Measurements from ENCODE around the gene GRID1. TPM values are rescaled to one million over a fixed set of nuclear protein-coding genes. Genes with fewer than 3 reads are reported as not detected.

GRID1 gene
- total RNA-seq, 1 experiment from 2014 or later = 5.6 TPM

DNA sequence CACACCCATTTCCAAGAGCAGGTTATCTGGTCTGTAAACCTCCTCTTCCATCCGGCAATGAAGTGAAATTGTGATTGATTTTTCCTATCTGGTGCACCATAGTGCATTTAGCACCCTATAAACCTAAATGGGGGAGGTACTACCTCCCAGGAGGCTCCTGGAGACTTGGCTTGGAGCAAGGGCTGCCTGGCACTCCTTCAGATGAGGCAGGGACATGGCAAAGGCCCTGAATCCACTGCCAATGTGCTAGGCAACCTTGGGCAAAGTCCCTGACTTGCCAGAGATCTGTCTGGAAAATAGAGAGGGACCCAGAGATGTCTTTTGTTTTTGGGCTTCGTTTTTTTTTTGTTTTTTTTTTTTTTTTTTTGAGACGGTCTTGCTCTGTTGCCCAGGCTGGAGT is 6.7 kb upstream of the GRID1 start:
- TF ChIP-seq RAD21 (IDR thresholded peaks at IDR 0.05; ENCODE audit: low read depth) (no peak), SP1 (IDR thresholded peaks at IDR 0.05; ENCODE audit: low read depth) (no peak), POLR2AphosphoS5 (IDR thresholded peaks at IDR 0.05; ENCODE audit: low read depth, low read length) (no peak)
- Histone ChIP-seq H3K9me3 (ENCODE audit: control insufficient read depth in 1 of 2, insufficient read depth in 1 of 2, low read depth in 1 of 2, low read length in 2 of 2) (no peaks in the 10 kb centered on the region), H3K79me2 (ENCODE audit: insufficient read depth, low read length) (no peaks in the 10 kb centered on the region), H3K9ac (ENCODE audit: low read length) (no peak overlapping the region), H3K4me1 (ENCODE audit: control insufficient read depth in 1 of 2, insufficient read depth in 2 of 2, low read length in 2 of 2) (peaks cover 0 to 9% of the 10 kb centered on the region in 2 experiments; a peak in 2 of 4 replicates), H3K27ac (ENCODE audit: low read depth, low read length) (no peak overlapping the region), H2AFZ (ENCODE audit: low read depth, low read length, poor library complexity, severe bottlenecking) (no peak overlapping the region), H4K20me1 (ENCODE audit: insufficient read depth) (no peaks in the 10 kb centered on the region), H3K4me2 (ENCODE audit: low read length) (no peak overlapping the region), H3K27me3 (ENCODE audit: insufficient read depth, low read length) (no peaks in the 10 kb centered on the region), H3K4me3 (replicated peaks in 1 of 2; ENCODE audit: low read depth in 1 of 2, low read length in 2 of 2) (no peak overlapping the region), H3K9me2 (ENCODE audit: insufficient read depth) (no peaks in the 10 kb centered on the region), H3K36me3 (ENCODE audit: control insufficient read depth in 1 of 2, insufficient read depth in 2 of 2, low read length in 2 of 2) (no peaks in the 10 kb centered on the region)
- no TSS peak for BruUV-seq (replicated peaks)
- POLR2A ChIA-PET = no interaction called here
- no peak for DNase-seq (ENCODE audit: low read depth, low spot score)
- RAD21 ChIA-PET (ENCODE audit: low non-redundant PET in 1 of 2, low total read pairs in 2 of 2, uncharacterized antibody in 2 of 2, unreplicated experiment in 2 of 2) = no interaction called here
- CTCF ChIA-PET = no interaction called here
- ATAC-seq = no peak
- intact Hi-C loops (cut with micrococcal nuclease) = loop anchor here (10.0 kb wide), 1 partner anchor 1528 kb away; no protein-coding TSS in a partner anchor

DNA sequence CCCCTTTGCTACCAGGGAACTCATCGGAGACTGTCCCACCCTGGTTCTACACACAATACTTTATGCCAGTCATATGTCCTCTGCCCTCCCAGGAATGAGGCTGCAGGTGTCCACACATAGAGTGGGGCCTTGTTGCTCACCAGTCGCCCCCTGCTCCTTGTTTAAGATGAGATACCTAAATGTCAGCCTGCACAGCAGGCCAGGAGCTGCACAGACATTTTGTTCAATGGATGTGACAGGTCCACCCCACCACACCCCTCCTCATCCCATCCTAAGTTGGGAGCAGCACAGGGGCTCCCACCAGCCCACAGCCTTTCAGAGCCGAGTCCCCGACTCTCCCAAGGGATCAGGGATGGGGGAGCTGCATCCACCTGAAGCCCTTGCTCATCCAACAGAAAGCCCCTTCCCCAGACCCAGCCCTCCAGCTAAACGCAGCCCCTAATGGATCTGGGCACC is 6.2 kb upstream of the GRID1 start:
- no peaks in the 10 kb centered on the region for H3K36me3 ChIP-seq (ENCODE audit: control insufficient read depth in 1 of 2, insufficient read depth in 2 of 2, low read length in 2 of 2)
- POLR2A ChIA-PET = no interaction called here
- H3K9me2 ChIP-seq (ENCODE audit: insufficient read depth) = no peaks in the 10 kb centered on the region
- RAD21 ChIA-PET (ENCODE audit: low non-redundant PET in 1 of 2, low total read pairs in 2 of 2, uncharacterized antibody in 2 of 2, unreplicated experiment in 2 of 2) = no interaction called here
- peaks cover 0 to 9% of the 10 kb centered on the region in 2 experiments; a peak in 2 of 4 replicates for H3K4me1 ChIP-seq (ENCODE audit: control insufficient read depth in 1 of 2, insufficient read depth in 2 of 2, low read length in 2 of 2)
- no peak overlapping the region for H3K4me2 ChIP-seq (ENCODE audit: low read length)
- intact Hi-C loops (cut with micrococcal nuclease) = loop anchor here (10.0 kb wide), 1 partner anchor 1528 kb away; no protein-coding TSS in a partner anchor
- H3K27me3 ChIP-seq (ENCODE audit: insufficient read depth, low read length) = no peaks in the 10 kb centered on the region
- H3K9me3 ChIP-seq (ENCODE audit: control insufficient read depth in 1 of 2, insufficient read depth in 1 of 2, low read depth in 1 of 2, low read length in 2 of 2) = no peaks in the 10 kb centered on the region
- BruUV-seq (replicated peaks) = no TSS peak
- H3K4me3 ChIP-seq (replicated peaks in 1 of 2; ENCODE audit: low read depth in 1 of 2, low read length in 2 of 2) = no peak overlapping the region
- no peak overlapping the region for H2AFZ ChIP-seq (ENCODE audit: low read depth, low read length, poor library complexity, severe bottlenecking)
- ATAC-seq (no peak), DNase-seq (ENCODE audit: low read depth, low spot score) (no peak)
- no peaks in the 10 kb centered on the region for H3K79me2 ChIP-seq (ENCODE audit: insufficient read depth, low read length)
- TF ChIP-seq, protein P1, sequence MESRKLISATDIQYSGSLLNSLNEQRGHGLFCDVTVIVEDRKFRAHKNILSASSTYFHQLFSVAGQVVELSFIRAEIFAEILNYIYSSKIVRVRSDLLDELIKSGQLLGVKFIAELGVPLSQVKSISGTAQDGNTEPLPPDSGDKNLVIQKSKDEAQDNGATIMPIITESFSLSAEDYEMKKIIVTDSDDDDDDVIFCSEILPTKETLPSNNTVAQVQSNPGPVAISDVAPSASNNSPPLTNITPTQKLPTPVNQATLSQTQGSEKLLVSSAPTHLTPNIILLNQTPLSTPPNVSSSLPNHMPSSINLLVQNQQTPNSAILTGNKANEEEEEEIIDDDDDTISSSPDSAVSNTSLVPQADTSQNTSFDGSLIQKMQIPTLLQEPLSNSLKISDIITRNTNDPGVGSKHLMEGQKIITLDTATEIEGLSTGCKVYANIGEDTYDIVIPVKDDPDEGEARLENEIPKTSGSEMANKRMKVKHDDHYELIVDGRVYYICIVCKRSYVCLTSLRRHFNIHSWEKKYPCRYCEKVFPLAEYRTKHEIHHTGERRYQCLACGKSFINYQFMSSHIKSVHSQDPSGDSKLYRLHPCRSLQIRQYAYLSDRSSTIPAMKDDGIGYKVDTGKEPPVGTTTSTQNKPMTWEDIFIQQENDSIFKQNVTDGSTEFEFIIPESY (IDR thresholded peaks at IDR 0.05; ENCODE audit: extremely low read depth, insufficient replicate concordance, low read length) = no peak
- TF ChIP-seq YY1 (IDR thresholded peaks at IDR 0.05; ENCODE audit: extremely low read depth, insufficient replicate concordance, low read depth, low read length) (no peak), POLR2AphosphoS5 (IDR thresholded peaks at IDR 0.05; ENCODE audit: low read depth, low read length) (no peak), FOSL1 (IDR thresholded peaks at IDR 0.05; ENCODE audit: low read depth) (no peak), CEBPB (IDR thresholded peaks at IDR 0.05; ENCODE audit: low read depth) (no peak), ZNF274 (IDR thresholded peaks at IDR 0.05; ENCODE audit: low read depth, low read length) (no peak)
- TF ChIP-seq, protein P2, sequence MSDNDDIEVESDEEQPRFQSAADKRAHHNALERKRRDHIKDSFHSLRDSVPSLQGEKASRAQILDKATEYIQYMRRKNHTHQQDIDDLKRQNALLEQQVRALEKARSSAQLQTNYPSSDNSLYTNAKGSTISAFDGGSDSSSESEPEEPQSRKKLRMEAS (IDR thresholded peaks at IDR 0.05) = no peak
- H3K9ac ChIP-seq (ENCODE audit: low read length) = no peak overlapping the region
- no peak overlapping the region for H3K27ac ChIP-seq (ENCODE audit: low read depth, low read length)
- CTCF ChIA-PET = no interaction called here
- H4K20me1 ChIP-seq (ENCODE audit: insufficient read depth) = no peaks in the 10 kb centered on the region

All from HCT116 (cell line).